ENCODE measurements around the gene IGSF21. TPM values are rescaled to one million over a fixed set of nuclear protein-coding genes. Genes with fewer than 3 reads are reported as not detected.

Gene IGSF21
- total and polyA plus RNA-seq, 2 experiments from 2014 or later = not detected

DNA sequence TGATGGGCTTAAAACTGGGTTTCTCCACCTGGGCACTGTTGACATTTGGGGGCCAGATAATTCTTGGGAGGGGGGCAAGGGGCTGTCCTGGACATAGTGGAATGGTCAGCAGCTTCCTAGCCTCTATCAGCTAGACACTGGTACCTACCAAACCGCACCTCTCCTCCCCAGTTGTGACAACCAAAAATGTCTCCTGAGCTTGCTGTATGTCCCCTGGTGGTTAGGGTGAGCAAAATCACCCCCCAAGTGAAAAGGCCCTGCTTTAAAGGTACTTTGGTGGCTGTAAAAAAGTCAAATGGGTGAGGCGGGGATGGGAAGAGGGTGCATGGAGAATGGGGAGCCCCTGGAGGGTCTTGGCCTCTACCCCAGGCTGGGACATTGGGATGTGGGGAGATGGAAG, 182.0 kb downstream of the IGSF21 start:
- 81% methylated on average over 2 of the region's 2 CpGs for WGBS (ENCODE audit: low lambda C conversion rate, missing lambda C conversion rate)
- H3K4me1 ChIP-seq (ENCODE audit: insufficient read depth) = peaks cover 3% of the 10 kb centered on the region
- no peaks in the 10 kb centered on the region for H3K79me2 ChIP-seq
- no peaks in the 10 kb centered on the region for H3K9me3 ChIP-seq (ENCODE audit: low read depth)
- no peak for DNase-seq (ENCODE audit: low spot score)
- no peaks in the 10 kb centered on the region for H4K20me1 ChIP-seq (ENCODE audit: insufficient read depth, poor library complexity, severe bottlenecking)
- no peak overlapping the region for H3K4me2 ChIP-seq
- TF ChIP-seq, protein P1, sequence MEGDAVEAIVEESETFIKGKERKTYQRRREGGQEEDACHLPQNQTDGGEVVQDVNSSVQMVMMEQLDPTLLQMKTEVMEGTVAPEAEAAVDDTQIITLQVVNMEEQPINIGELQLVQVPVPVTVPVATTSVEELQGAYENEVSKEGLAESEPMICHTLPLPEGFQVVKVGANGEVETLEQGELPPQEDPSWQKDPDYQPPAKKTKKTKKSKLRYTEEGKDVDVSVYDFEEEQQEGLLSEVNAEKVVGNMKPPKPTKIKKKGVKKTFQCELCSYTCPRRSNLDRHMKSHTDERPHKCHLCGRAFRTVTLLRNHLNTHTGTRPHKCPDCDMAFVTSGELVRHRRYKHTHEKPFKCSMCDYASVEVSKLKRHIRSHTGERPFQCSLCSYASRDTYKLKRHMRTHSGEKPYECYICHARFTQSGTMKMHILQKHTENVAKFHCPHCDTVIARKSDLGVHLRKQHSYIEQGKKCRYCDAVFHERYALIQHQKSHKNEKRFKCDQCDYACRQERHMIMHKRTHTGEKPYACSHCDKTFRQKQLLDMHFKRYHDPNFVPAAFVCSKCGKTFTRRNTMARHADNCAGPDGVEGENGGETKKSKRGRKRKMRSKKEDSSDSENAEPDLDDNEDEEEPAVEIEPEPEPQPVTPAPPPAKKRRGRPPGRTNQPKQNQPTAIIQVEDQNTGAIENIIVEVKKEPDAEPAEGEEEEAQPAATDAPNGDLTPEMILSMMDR (IDR thresholded peaks at IDR 0.05; ENCODE audit: poor library complexity) = no peak
- H3K4me3 ChIP-seq = no peak overlapping the region
- peaks cover 17% of the 10 kb centered on the region for H3K27me3 ChIP-seq
- no peak overlapping the region for H2AFZ ChIP-seq
- H3K27ac ChIP-seq = no peak overlapping the region
- H3K9me2 ChIP-seq (replicated peaks; ENCODE audit: insufficient read depth) = no peaks in the 10 kb centered on the region
- no peaks in the 10 kb centered on the region for H3K36me3 ChIP-seq (replicated peaks; ENCODE audit: insufficient read depth, low read depth)

GRCh38 chr1:18290740-18291412, 183.3 kb downstream of the IGSF21 start:
- H3K9me3 ChIP-seq (ENCODE audit: low read depth) = no peaks in the 10 kb centered on the region
- H3K9me2 ChIP-seq (replicated peaks; ENCODE audit: insufficient read depth) = no peaks in the 10 kb centered on the region
- no peak overlapping the region for H3K4me3 ChIP-seq
- no peak overlapping the region for H3K4me2 ChIP-seq
- peaks cover 28% of the 10 kb centered on the region for H3K27me3 ChIP-seq
- no peak overlapping the region for H2AFZ ChIP-seq
- WGBS (ENCODE audit: low lambda C conversion rate, missing lambda C conversion rate) = 77% methylated on average over 26 of the region's 27 CpGs
- H3K36me3 ChIP-seq (replicated peaks; ENCODE audit: insufficient read depth, low read depth) = no peaks in the 10 kb centered on the region
- H3K79me2 ChIP-seq = no peaks in the 10 kb centered on the region
- TF ChIP-seq, protein P1 (IDR thresholded peaks at IDR 0.05; ENCODE audit: poor library complexity) = no peak
- no peaks in the 10 kb centered on the region for H4K20me1 ChIP-seq (ENCODE audit: insufficient read depth, poor library complexity, severe bottlenecking)
- H3K4me1 ChIP-seq (ENCODE audit: insufficient read depth) = peaks cover 3% of the 10 kb centered on the region
- H3K27ac ChIP-seq = no peak overlapping the region
- DNase-seq (ENCODE audit: low spot score) = peak; percentile 15

DNA sequence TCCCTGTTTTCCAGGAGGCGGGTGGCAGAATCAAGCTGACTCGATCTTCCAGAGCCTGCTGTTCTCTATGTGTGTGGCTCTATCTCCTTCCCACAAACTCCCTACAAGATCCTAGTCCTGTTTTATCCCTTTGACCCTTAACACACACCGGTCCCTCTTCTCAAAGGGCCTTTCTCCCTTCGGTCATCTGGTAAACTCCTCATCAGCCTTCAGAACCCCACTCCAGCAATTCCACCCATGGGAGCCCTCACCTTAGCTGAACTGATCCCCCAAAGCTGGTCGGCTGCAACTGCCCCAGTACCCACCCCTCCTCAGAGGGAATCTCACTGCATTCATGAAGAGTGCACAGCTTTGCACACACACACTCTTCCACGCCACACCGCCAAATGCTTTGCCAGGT, 184.9 kb downstream of the IGSF21 start:
- Histone ChIP-seq H3K4me3 (no peak overlapping the region), H3K4me1 (ENCODE audit: insufficient read depth) (peaks cover 3% of the 10 kb centered on the region), H3K4me2 (no peak overlapping the region), H2AFZ (no peak overlapping the region), H3K36me3 (replicated peaks; ENCODE audit: insufficient read depth, low read depth) (no peaks in the 10 kb centered on the region), H4K20me1 (ENCODE audit: insufficient read depth, poor library complexity, severe bottlenecking) (no peaks in the 10 kb centered on the region), H3K27me3 (peaks cover 30% of the 10 kb centered on the region), H3K79me2 (no peaks in the 10 kb centered on the region), H3K27ac (no peak overlapping the region), H3K9me2 (replicated peaks; ENCODE audit: insufficient read depth) (no peaks in the 10 kb centered on the region), H3K9me3 (ENCODE audit: low read depth) (no peaks in the 10 kb centered on the region)
- DNase-seq (ENCODE audit: low spot score) = no peak
- no peak for TF ChIP-seq EZH2 (IDR thresholded peaks at IDR 0.05; ENCODE audit: borderline replicate concordance)
- no peak for TF ChIP-seq EZH2phosphoT487 (IDR thresholded peaks at IDR 0.05; ENCODE audit: low read depth, severe bottlenecking, unreplicated experiment)
- TF ChIP-seq, protein P1 (IDR thresholded peaks at IDR 0.05; ENCODE audit: poor library complexity) = no peak
- 93% methylated on average over 7 of the region's 7 CpGs for WGBS (ENCODE audit: low lambda C conversion rate, missing lambda C conversion rate)

DNA sequence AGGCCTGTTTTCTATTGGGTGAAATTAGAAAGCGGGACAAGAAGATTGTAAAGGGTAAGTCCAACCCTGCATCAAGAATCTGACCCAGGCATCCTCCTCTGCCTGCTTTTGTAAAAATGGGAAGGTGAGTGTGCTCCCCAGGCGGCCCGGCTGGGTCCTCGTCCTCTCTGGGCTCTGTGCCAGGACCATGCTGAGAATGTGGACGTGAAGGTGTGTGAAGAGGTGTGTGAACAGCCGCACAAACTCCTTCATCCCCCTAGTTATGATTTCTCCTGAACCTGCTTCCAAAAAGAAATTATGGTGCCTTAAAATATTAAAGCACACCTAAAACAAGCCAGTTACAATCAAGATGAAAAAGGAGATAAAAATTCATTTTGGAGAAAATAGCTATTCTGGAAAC, 185.7 kb downstream of the IGSF21 start:
- Histone ChIP-seq H3K79me2 (no peaks in the 10 kb centered on the region), H3K36me3 (replicated peaks; ENCODE audit: insufficient read depth, low read depth) (no peaks in the 10 kb centered on the region), H4K20me1 (ENCODE audit: insufficient read depth, poor library complexity, severe bottlenecking) (no peaks in the 10 kb centered on the region), H2AFZ (no peak overlapping the region), H3K4me3 (no peak overlapping the region), H3K4me1 (ENCODE audit: insufficient read depth) (peaks cover 2% of the 10 kb centered on the region), H3K27me3 (peaks cover 37% of the 10 kb centered on the region), H3K9me2 (replicated peaks; ENCODE audit: insufficient read depth) (no peaks in the 10 kb centered on the region), H3K27ac (no peak overlapping the region), H3K9me3 (ENCODE audit: low read depth) (no peaks in the 10 kb centered on the region), H3K4me2 (no peak overlapping the region)
- WGBS (ENCODE audit: low lambda C conversion rate, missing lambda C conversion rate) = 80% methylated on average over 6 of the region's 6 CpGs
- no peak for DNase-seq (ENCODE audit: low spot score)
- TF ChIP-seq EZH2phosphoT487 (IDR thresholded peaks at IDR 0.05; ENCODE audit: low read depth, severe bottlenecking, unreplicated experiment) (no peak), EZH2 (IDR thresholded peaks at IDR 0.05; ENCODE audit: borderline replicate concordance) (no peak)
- TF ChIP-seq, protein P1 (IDR thresholded peaks at IDR 0.05; ENCODE audit: poor library complexity) = no peak
